Measurements from ENCODE around the gene BCL2.

GRCh38 chr18:63203497-63203896, 116.1 kb downstream of the BCL2 start:
- TF ChIP-seq RFX5 (IDR thresholded peaks at IDR 0.05; ENCODE audit: low read length) (no peak), SMC3 (IDR thresholded peaks at IDR 0.05; ENCODE audit: low read depth, low read length) (no peak), SIN3A (IDR thresholded peaks at IDR 0.05; ENCODE audit: borderline replicate concordance, low read depth, low read length) (no peak), REST (IDR thresholded peaks at IDR 0.05; ENCODE audit: low read depth, low read length) (no peak), CHD2 (IDR thresholded peaks at IDR 0.05; ENCODE audit: low read length, partially characterized antibody) (no peak), TAF1 (IDR thresholded peaks at IDR 0.05; ENCODE audit: borderline replicate concordance, low read depth, low read length) (no peak), FOXM1 (IDR thresholded peaks at IDR 0.05; ENCODE audit: low read depth) (no peak), GABPA (IDR thresholded peaks at IDR 0.05; ENCODE audit: low read depth) (no peak), NRF1 (IDR thresholded peaks at IDR 0.05; ENCODE audit: low read depth, low read length) (no peak), POLR2AphosphoS5 (IDR thresholded peaks at IDR 0.05; ENCODE audit: low read depth, low read length) (no peak)
- TF ChIP-seq, protein P1, sequence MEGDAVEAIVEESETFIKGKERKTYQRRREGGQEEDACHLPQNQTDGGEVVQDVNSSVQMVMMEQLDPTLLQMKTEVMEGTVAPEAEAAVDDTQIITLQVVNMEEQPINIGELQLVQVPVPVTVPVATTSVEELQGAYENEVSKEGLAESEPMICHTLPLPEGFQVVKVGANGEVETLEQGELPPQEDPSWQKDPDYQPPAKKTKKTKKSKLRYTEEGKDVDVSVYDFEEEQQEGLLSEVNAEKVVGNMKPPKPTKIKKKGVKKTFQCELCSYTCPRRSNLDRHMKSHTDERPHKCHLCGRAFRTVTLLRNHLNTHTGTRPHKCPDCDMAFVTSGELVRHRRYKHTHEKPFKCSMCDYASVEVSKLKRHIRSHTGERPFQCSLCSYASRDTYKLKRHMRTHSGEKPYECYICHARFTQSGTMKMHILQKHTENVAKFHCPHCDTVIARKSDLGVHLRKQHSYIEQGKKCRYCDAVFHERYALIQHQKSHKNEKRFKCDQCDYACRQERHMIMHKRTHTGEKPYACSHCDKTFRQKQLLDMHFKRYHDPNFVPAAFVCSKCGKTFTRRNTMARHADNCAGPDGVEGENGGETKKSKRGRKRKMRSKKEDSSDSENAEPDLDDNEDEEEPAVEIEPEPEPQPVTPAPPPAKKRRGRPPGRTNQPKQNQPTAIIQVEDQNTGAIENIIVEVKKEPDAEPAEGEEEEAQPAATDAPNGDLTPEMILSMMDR (IDR thresholded peaks at IDR 0.05): no peak

Measured in SK-N-SH (cell line).